H1 (cell line): ENCODE measurements around the gene PROK2. TPM values are rescaled to one million over a fixed set of nuclear protein-coding genes. Genes with fewer than 3 reads are reported as not detected.

ENCODE experiments used
- CTCF ChIA-PET: fragments of 300-600 bp; sonication (Branson Sonifier 250); formaldehyde crosslinking; loops from one replicate; lab custom pipeline; 2021; ENCODE audit not compliant: partially characterized antibody; lab: Charles Lee
- POLR2A ChIA-PET: fragments of 300-600 bp; sonication (Branson Sonifier 250); formaldehyde crosslinking; loops from one replicate; lab custom pipeline; 2021; ENCODE audit warnings: inconsistent platforms; ENCODE audit not compliant: partially characterized antibody; lab: Charles Lee
- DNase-seq, 2 experiments: peaks; one replicate each; pipeline versions ENCODE4 v3.0.0 to v3.0.0-alpha.2; 2010 to 2022; ENCODE audit warnings: low spot score in 2 of 2, low read depth in 1 of 2, mixed read lengths in 1 of 2
- FAIRE-seq: peaks from 2 replicates; lab custom pipeline; 2011; peaks lifted over from hg19 to GRCh38; lab: Jason Lieb, UNC
- H2AFZ ChIP-seq: 2 replicates; pipeline ENCODE4 v1.8.1; 2012; ENCODE audit warnings: low read length, inconsistent platforms
- H2AK5ac ChIP-seq: 2 replicates; pipeline ENCODE4 v1.6.1; 2013; ENCODE audit warnings: low read depth, low read length
- H2BK120ac ChIP-seq: replicated peaks from 2 replicates; pipeline ENCODE3; 2013; ENCODE audit warnings: low read depth, low read length, inconsistent platforms
- H2BK12ac ChIP-seq: 2 replicates; pipeline ENCODE4 v1.6.1; 2013; ENCODE audit warnings: low read depth, low read length
- H2BK15ac ChIP-seq: 2 replicates; pipeline ENCODE4 v1.6.1; 2013; ENCODE audit warnings: low read length
- H2BK20ac ChIP-seq: 2 replicates; pipeline ENCODE4 v1.6.1; 2013; ENCODE audit warnings: low read length
- H2BK5ac ChIP-seq: 2 replicates; pipeline ENCODE4 v1.6.1; 2013; ENCODE audit warnings: low read depth, low read length
- H3K14ac ChIP-seq: 2 replicates; pipeline ENCODE4 v1.6.1; 2013; ENCODE audit warnings: inconsistent platforms; ENCODE audit not compliant: insufficient read length
- H3K18ac ChIP-seq: 2 replicates; pipeline ENCODE4 v1.6.1; 2013; ENCODE audit warnings: low read length; ENCODE audit errors: extremely low read depth
- H3K23ac ChIP-seq: 2 replicates; pipeline ENCODE4 v1.6.1; 2013; ENCODE audit warnings: inconsistent platforms; ENCODE audit not compliant: insufficient read length
- H3K23me2 ChIP-seq: 2 replicates; pipeline ENCODE4 v1.6.1; 2013; ENCODE audit warnings: low read depth, low read length
- H3K27ac ChIP-seq: 2 replicates; pipeline ENCODE4 v1.6.1; 2011; ENCODE audit warnings: low read depth, low read length, inconsistent platforms
- H3K27me3 ChIP-seq, 4 experiments: replicated peaks in 1 of 4; 1 replicate in 1 of 4; 2 replicates in 3 of 4; pipeline versions ENCODE4 v1.6.1 to v1.8.1; 2011 to 2013; ENCODE audit warnings: low read length in 3 of 4, mild to moderate bottlenecking in 3 of 4, inconsistent platforms in 2 of 4, mixed read lengths in 2 of 4, moderate library complexity in 1 of 4; ENCODE audit not compliant: control insufficient read depth in 3 of 4, insufficient read depth in 3 of 4; ENCODE audit errors: extremely low read depth in 1 of 4
- H3K36me3 ChIP-seq, 4 experiments: 2 replicates each; pipeline versions ENCODE4 v1.6.1 to v1.8.1; 2011 to 2013; ENCODE audit warnings: mild to moderate bottlenecking in 4 of 4, low read length in 3 of 4, moderate library complexity in 2 of 4, control low read depth in 1 of 4, inconsistent platforms in 1 of 4; ENCODE audit not compliant: insufficient read depth in 4 of 4, control insufficient read depth in 2 of 4
- H3K4ac ChIP-seq: replicated peaks from 2 replicates; pipeline ENCODE3; 2013; ENCODE audit warnings: low read length, low read depth, mixed read lengths, inconsistent platforms; ENCODE audit not compliant: insufficient read length
- H3K4me1 ChIP-seq, 4 experiments: replicated peaks in 1 of 4; 1 replicate in 1 of 4; 2 replicates in 3 of 4; pipeline versions ENCODE4 v1.6.1 to v1.8.1; 2011 to 2013; ENCODE audit warnings: low read length in 3 of 4, inconsistent platforms in 2 of 4, mixed read lengths in 1 of 4; ENCODE audit not compliant: insufficient read depth in 4 of 4, control insufficient read depth in 3 of 4
- H3K4me2 ChIP-seq, 2 experiments: 2 replicates each; pipeline versions ENCODE4 v1.6.1 to v1.8.1; 2011 to 2013; ENCODE audit warnings: low read depth in 2 of 2, low read length in 2 of 2, control low read depth in 1 of 2, inconsistent platforms in 1 of 2, mild to moderate bottlenecking in 1 of 2; ENCODE audit not compliant: insufficient read depth in 1 of 2
- H3K4me3 ChIP-seq, 4 experiments: fragments of 200-600, 300-600 bp in 1 of 4; sonication (generic), shearing (Covaris generic), sonication (Bioruptor Twin) in 1 of 4; 2 replicates each; pipeline versions ENCODE4 v1.5.1 to v1.8.1; 2011 to 2016; ENCODE audit warnings: low read length in 4 of 4, low read depth in 3 of 4, control low read depth in 2 of 4, inconsistent platforms in 2 of 4, mild to moderate bottlenecking in 2 of 4, mixed read lengths in 1 of 4, moderate library complexity in 1 of 4; ENCODE audit not compliant: insufficient read depth in 2 of 4; ENCODE audit errors: extremely low read depth in 1 of 4
- H3K56ac ChIP-seq: replicated peaks from 2 replicates; pipeline ENCODE3; 2013; ENCODE audit warnings: low read depth, mild to moderate bottlenecking, mixed read lengths, low read length, inconsistent platforms; ENCODE audit not compliant: insufficient read length
- H3K79me1 ChIP-seq: 2 replicates; pipeline ENCODE4 v1.6.1; 2013; ENCODE audit warnings: low read depth, low read length, control low read depth
- H3K79me2 ChIP-seq, 2 experiments: 2 replicates each; pipeline versions ENCODE4 v1.6.1 to v1.8.1; 2012 to 2013; ENCODE audit warnings: low read length in 2 of 2, mild to moderate bottlenecking in 2 of 2, inconsistent platforms in 1 of 2; ENCODE audit not compliant: insufficient read depth in 2 of 2, control insufficient read depth in 1 of 2
- H3K9ac ChIP-seq, 4 experiments: replicated peaks in 1 of 4; 1 replicate in 1 of 4; 2 replicates in 3 of 4; pipeline versions ENCODE4 v1.6.1 to v1.8.1; 2011 to 2013; ENCODE audit warnings: low read depth in 3 of 4, low read length in 3 of 4, control low read depth in 2 of 4, mild to moderate bottlenecking in 2 of 4, moderate library complexity in 2 of 4, inconsistent platforms in 1 of 4; ENCODE audit errors: extremely low read depth in 1 of 4
- H3K9me3 ChIP-seq, 2 experiments: 2 replicates each; pipeline versions ENCODE4 v1.6.1 to v1.8.1; 2012 to 2013; ENCODE audit warnings: mild to moderate bottlenecking in 2 of 2, moderate library complexity in 2 of 2, control low read depth in 1 of 2, inconsistent platforms in 1 of 2, low read depth in 1 of 2, low read length in 1 of 2, mixed read lengths in 1 of 2; ENCODE audit not compliant: insufficient read depth in 2 of 2
- H4K20me1 ChIP-seq, 2 experiments: replicated peaks in 1 of 2; 2 replicates each; pipeline versions ENCODE3 to v1.8.1; 2011 to 2013; ENCODE audit warnings: inconsistent platforms in 2 of 2, low read length in 2 of 2, mild to moderate bottlenecking in 1 of 2; ENCODE audit not compliant: insufficient read depth in 2 of 2, control insufficient read depth in 1 of 2
- H4K5ac ChIP-seq: 2 replicates; pipeline ENCODE4 v1.6.1; 2013; ENCODE audit warnings: low read length, low read depth, mixed read lengths, inconsistent platforms; ENCODE audit not compliant: insufficient read length
- H4K8ac ChIP-seq: 2 replicates; pipeline ENCODE4 v1.8.0; 2013; ENCODE audit warnings: mild to moderate bottlenecking, moderate library complexity, low read length, inconsistent platforms; ENCODE audit not compliant: insufficient read depth; ENCODE audit errors: extremely low read depth
- H4K91ac ChIP-seq: replicated peaks from 2 replicates; pipeline ENCODE3; 2013; ENCODE audit warnings: low read length, mixed read lengths, inconsistent platforms; ENCODE audit not compliant: insufficient read length
- EZH2 ChIP-seq: fragments of 200-600 bp; sonication (generic); IDR thresholded peaks from 2 replicates; pipeline ENCODE4 v1.7.1; 2012; ENCODE audit warnings: low read depth, mild to moderate bottlenecking, moderate library complexity, low read length, inconsistent platforms; ENCODE audit not compliant: severe bottlenecking
- FOSL1 ChIP-seq: IDR thresholded peaks from 2 replicates; pipeline ENCODE4 v1.6.1; 2011; ENCODE audit warnings: mild to moderate bottlenecking, low read depth, low read length, moderate library complexity; ENCODE audit not compliant: insufficient read depth
- HDAC2 ChIP-seq, 2 experiments: fragments of 300-600 bp in 1 of 2; sonication (generic) in 1 of 2; IDR thresholded peaks; 2 replicates each; pipeline ENCODE4 v1.6.1; 2011 to 2012; ENCODE audit warnings: low read depth in 2 of 2, low read length in 2 of 2, mild to moderate bottlenecking in 2 of 2, moderate library complexity in 2 of 2, borderline replicate concordance in 1 of 2, inconsistent platforms in 1 of 2
- POU5F1 ChIP-seq: IDR thresholded peaks from 2 replicates; pipeline ENCODE4 v1.6.1; 2011; ENCODE audit warnings: low read depth, mild to moderate bottlenecking, low read length, moderate library complexity
- SAP30 ChIP-seq: fragments of 300-600 bp; sonication (generic); IDR thresholded peaks from 2 replicates; pipeline ENCODE4 v1.7.1; 2012; ENCODE audit warnings: low read length, moderate library complexity, mild to moderate bottlenecking, inconsistent platforms; ENCODE audit not compliant: insufficient read depth, insufficient replicate concordance
- TCF12 ChIP-seq: IDR thresholded peaks from 2 replicates; pipeline ENCODE4 v1.6.1; 2011; ENCODE audit warnings: low read depth, mild to moderate bottlenecking, low read length
- TEAD4 ChIP-seq: IDR thresholded peaks from 2 replicates; pipeline ENCODE4 v1.6.1; 2012; ENCODE audit warnings: low read depth, low read length, inconsistent platforms, mixed read lengths
- USF2 ChIP-seq: IDR thresholded peaks from 2 replicates; pipeline ENCODE4 v1.6.1; 2011; ENCODE audit warnings: low read length, improper control_type of control experiment
- YY1 ChIP-seq: IDR thresholded peaks from 2 replicates; pipeline ENCODE4 v1.6.1; 2011; ENCODE audit warnings: low read depth, mild to moderate bottlenecking, low read length
- WGBS, 2 experiments: shearing (Covaris generic) in 1 of 2; methylation state at CpG; one replicate each; pipeline versions ENCODE4 v1.1.6 to v1.1.7; 2013 to 2015; ENCODE audit warnings: low lambda C conversion rate in 2 of 2, mixed read lengths in 2 of 2, inconsistent platforms in 1 of 2, low coverage in 1 of 2, missing lambda C conversion rate in 1 of 2; ENCODE audit not compliant: insufficient replicate concordance in 2 of 2, insufficient coverage in 1 of 2, insufficient read length in 1 of 2; ENCODE audit errors: extremely low coverage in 1 of 2, missing lambda C conversion rate in 1 of 2; 5-methylcytosine and 5-hydroxymethylcytosine counted together
- polyA plus RNA-seq, 7 experiments: library from polyadenylated mRNA; depleted of rRNA in 3 of 7; stranded (reverse) in 5 of 7; unstranded in 2 of 7; fragments of >200 nt in 5 of 7; fragments of 200-250 nt in 2 of 7; gene quantifications; 1 replicate in 5 of 7; 2 replicates in 1 of 7; 4 replicates in 1 of 7; pipeline versions ENCODE4 v1.2.1 to v1.2.3, GENCODE V29; 2011 to 2013; ENCODE audit warnings: missing spikeins in 2 of 7, mixed read lengths in 2 of 7
- total RNA-seq: library from RNA; stranded (reverse); fragmentation: NEBNext Ultra II Directional; extraction: Animal tissue kit (Norgen Biotek cat#: 25700); gene quantifications from 2 replicates; pipeline ENCODE4 v1.2.1, GENCODE V29; 2021
- TF ChIP-seq, protein P1 (sequence below): IDR thresholded peaks from 2 replicates; pipeline ENCODE4 v1.6.1; 2012; ENCODE audit warnings: inconsistent platforms
- TF ChIP-seq, protein P2 (sequence below): IDR thresholded peaks from 2 replicates; pipeline ENCODE4 v1.6.1; 2011; ENCODE audit warnings: low read depth, mild to moderate bottlenecking, low read length; ENCODE audit not compliant: insufficient read depth

PROK2 gene
- total and polyA plus RNA-seq, 2 of the 8 experiments (the other 6 are each of a cell fraction or from before 2014, with no cell fraction given): 0.50 to 1.8 TPM

GRCh38 chr3:71776538-71776937 is 8.4 kb downstream of the PROK2 start:
- Histone ChIP-seq H3K79me1 (no peaks in the 10 kb centered on the region; the same call in 1 of the 2 replicates), H3K9ac (no peak overlapping the region), H3K4me2 (no peak overlapping the region), H2BK5ac (no peak overlapping the region), H3K4me1 (peaks cover 4 to 16% (median 12%) of the 10 kb centered on the region in 4 experiments), H3K18ac (no peak overlapping the region), H3K9me3 (no peaks in the 10 kb centered on the region), H3K4ac (no peak overlapping the region), H2BK120ac (no peak overlapping the region), H3K36me3 (no peaks in the 10 kb centered on the region), H3K56ac (no peak overlapping the region), H4K5ac (no peak overlapping the region), H3K14ac (no peak overlapping the region), H2BK12ac (no peak overlapping the region), H4K8ac (no peak overlapping the region), H3K23ac (no peak overlapping the region), H2AK5ac (no peak overlapping the region), H2BK15ac (no peak overlapping the region), H3K27me3 (no peaks in the 10 kb centered on the region), H2BK20ac (no peak overlapping the region), H4K20me1 (no peaks in the 10 kb centered on the region), H4K91ac (no peak overlapping the region), H3K4me3 (no peak overlapping the region), H3K27ac (no peak overlapping the region), H3K23me2 (no peaks in the 10 kb centered on the region), H3K79me2 (no peaks in the 10 kb centered on the region), H2AFZ (no peak overlapping the region)
- POLR2A ChIA-PET: no interaction called here
- WGBS, 2 experiments: 64% methylated on average over 6 of the region's 6 CpGs; no CpG with 5 or more reads in 1 of the 2 experiments
- CTCF ChIA-PET: interaction anchor here (0.8 to 1.8 kb wide), 2 partner anchors 15 to 26 kb away, joined by 4 to 6 read pairs; no protein-coding TSS in a partner anchor
- DNase-seq (no peak), FAIRE-seq (no peak)
- TF ChIP-seq SAP30: no peak
- TF ChIP-seq HDAC2 (IDR thresholded peaks at IDR 0.05; ENCODE audit: borderline replicate concordance in 1 of 2, low read depth in 2 of 2, low read length in 2 of 2): no peak
- TF ChIP-seq TCF12: no peak
- no peak for TF ChIP-seq USF2
- no peak for TF ChIP-seq POU5F1
- no peak for TF ChIP-seq TEAD4
- TF ChIP-seq, protein P1, sequence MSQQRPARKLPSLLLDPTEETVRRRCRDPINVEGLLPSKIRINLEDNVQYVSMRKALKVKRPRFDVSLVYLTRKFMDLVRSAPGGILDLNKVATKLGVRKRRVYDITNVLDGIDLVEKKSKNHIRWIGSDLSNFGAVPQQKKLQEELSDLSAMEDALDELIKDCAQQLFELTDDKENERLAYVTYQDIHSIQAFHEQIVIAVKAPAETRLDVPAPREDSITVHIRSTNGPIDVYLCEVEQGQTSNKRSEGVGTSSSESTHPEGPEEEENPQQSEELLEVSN: no peak
- no peak for TF ChIP-seq YY1
- TF ChIP-seq EZH2: no peak
- TF ChIP-seq, protein P2, sequence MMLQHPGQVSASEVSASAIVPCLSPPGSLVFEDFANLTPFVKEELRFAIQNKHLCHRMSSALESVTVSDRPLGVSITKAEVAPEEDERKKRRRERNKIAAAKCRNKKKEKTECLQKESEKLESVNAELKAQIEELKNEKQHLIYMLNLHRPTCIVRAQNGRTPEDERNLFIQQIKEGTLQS: no peak
- no peak for TF ChIP-seq FOSL1
